MG63 (cell line): Measurements from ENCODE around the gene PCDHGB6. TPM values are rescaled to one million over a fixed set of nuclear protein-coding genes. Genes with fewer than 3 reads are reported as not detected.
"Not testable (repeated sequence)": the region's sequence is repeated elsewhere in the genome, so short reads cannot be mapped to it uniquely, and the experiment has no call there.

Experiments
- DNase-seq: peaks from one replicate; pipeline ENCODE4 v3.0.0-alpha.2; 2020
- H3K27me3 ChIP-seq: fragments of 250-450 bp; sonication (Bioruptor Pico); 2 replicates; pipeline ENCODE4 v1.5.1; 2020; ENCODE audit warnings: mild to moderate bottlenecking, moderate library complexity
- H3K36me3 ChIP-seq: fragments of 250-450 bp; sonication (Bioruptor Pico); 2 replicates; pipeline ENCODE4 v1.5.1; 2020; ENCODE audit warnings: mild to moderate bottlenecking, moderate library complexity
- H3K4me3 ChIP-seq: fragments of 250-450 bp; sonication (Bioruptor Pico); 2 replicates; pipeline ENCODE4 v1.5.1; 2020; ENCODE audit warnings: mild to moderate bottlenecking, moderate library complexity
- H3K9me3 ChIP-seq: fragments of 250-450 bp; sonication (Bioruptor Pico); 2 replicates; pipeline ENCODE4 v1.5.1; 2020; ENCODE audit warnings: mild to moderate bottlenecking, moderate library complexity
- total RNA-seq: library from RNA; depleted of rRNA; stranded (reverse); fragments of >200 nt; shearing (Covaris generic); gene quantifications from 2 replicates; pipeline ENCODE4 v1.2.3, GENCODE V29; 2014; ENCODE audit warnings: low replicate concordance

PCDHGB6 gene
- total RNA-seq, 1 experiment from 2014 or later, result not detected

DNA sequence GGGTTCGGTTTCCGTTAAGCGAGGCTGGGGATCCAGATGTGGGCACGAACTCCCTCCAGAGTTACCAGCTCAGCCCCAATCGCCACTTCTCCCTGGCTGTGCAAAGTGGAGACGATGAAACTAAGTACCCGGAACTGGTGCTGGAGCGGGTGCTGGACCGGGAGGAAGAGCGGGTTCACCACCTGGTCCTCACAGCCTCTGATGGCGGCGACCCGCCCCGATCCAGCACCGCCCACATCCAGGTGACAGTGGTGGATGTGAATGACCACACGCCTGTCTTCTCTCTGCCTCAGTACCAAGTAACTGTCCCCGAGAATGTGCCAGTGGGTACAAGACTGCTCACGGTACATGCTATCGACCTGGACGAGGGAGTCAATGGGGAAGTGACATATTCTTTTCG, 24.5 kb upstream of the PCDHGB6 start:
- H3K4me3 ChIP-seq, result no peak overlapping the region
- H3K27me3 ChIP-seq, result no peaks in the 10 kb centered on the region
- H3K36me3 ChIP-seq, result no peaks in the 10 kb centered on the region
- no peak for DNase-seq
- peaks cover 9% of the 10 kb centered on the region for H3K9me3 ChIP-seq

DNA sequence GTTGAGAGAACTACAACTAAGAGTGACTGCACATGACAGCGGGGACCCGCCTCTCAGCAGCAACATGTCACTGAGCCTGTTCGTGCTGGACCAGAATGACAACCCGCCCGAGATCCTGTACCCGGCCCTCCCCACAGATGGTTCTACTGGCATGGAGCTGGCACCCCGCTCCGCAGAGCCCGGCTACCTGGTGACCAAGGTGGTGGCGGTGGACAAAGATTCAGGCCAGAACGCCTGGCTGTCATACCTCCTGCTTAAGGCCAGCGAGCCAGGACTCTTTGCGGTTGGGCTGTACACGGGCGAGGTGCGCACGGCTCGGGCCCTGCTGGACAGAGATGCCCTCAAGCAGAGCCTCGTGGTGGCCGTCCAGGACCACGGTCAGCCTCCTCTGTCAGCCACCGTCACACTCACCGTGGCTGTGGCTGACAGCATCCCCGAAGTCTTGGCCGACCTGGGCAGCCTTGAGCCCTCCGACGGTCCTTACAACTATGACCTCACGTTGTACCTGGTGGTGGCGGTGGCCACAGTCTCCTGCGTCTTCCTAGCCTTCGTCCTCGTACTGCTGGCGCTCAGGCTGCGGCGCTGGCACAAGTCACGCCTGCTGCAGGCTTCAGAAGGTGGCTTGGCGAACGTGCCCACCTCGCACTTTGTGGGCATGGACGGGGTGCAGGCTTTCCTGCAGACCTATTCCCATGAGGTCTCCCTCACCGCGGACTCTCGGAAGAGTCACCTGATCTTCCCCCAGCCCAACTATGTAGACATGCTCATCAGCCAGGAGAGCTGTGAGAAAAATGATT, 23.2 kb upstream of the PCDHGB6 start:
- no peaks in the 10 kb centered on the region for H3K27me3 ChIP-seq
- no peak for DNase-seq
- H3K9me3 ChIP-seq, result peaks cover 11% of the 10 kb centered on the region
- no peaks in the 10 kb centered on the region for H3K36me3 ChIP-seq
- no peak overlapping the region for H3K4me3 ChIP-seq

DNA sequence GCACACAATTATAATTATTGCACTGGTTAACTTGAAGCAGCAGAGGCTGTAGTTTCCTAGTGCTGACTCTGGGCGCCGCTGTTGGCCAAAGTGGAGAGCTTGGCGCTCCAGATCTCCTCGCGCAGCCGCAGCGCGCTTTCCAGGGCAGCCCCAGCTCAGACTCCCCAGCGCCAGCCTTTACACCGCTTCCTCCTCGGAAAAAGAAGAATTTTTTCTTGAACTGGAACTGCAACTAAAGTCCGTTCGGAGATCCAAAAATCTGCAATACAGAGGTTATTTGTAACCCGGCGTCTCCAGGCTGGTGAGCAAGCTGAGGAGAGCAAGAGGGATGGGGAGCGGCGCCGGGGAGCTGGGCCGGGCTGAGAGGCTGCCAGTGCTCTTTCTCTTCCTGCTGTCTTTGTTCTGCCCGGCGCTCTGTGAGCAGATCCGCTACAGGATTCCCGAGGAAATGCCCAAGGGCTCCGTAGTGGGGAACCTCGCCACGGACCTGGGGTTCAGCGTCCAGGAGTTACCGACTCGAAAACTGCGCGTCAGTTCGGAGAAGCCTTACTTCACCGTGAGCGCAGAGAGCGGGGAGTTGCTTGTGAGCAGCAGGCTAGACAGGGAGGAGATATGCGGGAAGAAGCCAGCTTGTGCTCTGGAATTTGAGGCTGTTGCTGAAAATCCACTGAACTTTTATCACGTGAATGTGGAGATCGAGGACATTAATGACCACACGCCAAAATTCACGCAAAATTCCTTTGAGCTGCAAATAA, 20.1 kb upstream of the PCDHGB6 start, which contains the start of gene PCDHGB4:
Gene PCDHGB4 (plus strand): TSS at position 142 of the 755 bp plus-strand sequence. CDS start 187 bp downstream, at position 329.
- not testable (repeated sequence) for DNase-seq, H3K36me3 ChIP-seq, H3K4me3 ChIP-seq, H3K27me3 ChIP-seq
- peaks cover 11% of the 10 kb centered on the region for H3K9me3 ChIP-seq

GRCh38 chr5:141388661-141389060, 19.2 kb upstream of the PCDHGB6 start:
- H3K4me3 ChIP-seq, result no peak overlapping the region
- no peak for DNase-seq
- no peaks in the 10 kb centered on the region for H3K36me3 ChIP-seq
- no peaks in the 10 kb centered on the region for H3K27me3 ChIP-seq
- peaks cover 11% of the 10 kb centered on the region for H3K9me3 ChIP-seq

GRCh38 chr5:141389153-141390042, 18.4 kb upstream of the PCDHGB6 start:
- Histone ChIP-seq H3K27me3 (no peaks in the 10 kb centered on the region), H3K36me3 (no peaks in the 10 kb centered on the region), H3K4me3 (no peak overlapping the region), H3K9me3 (peaks cover 11% of the 10 kb centered on the region)
- DNase-seq, result no peak

DNA sequence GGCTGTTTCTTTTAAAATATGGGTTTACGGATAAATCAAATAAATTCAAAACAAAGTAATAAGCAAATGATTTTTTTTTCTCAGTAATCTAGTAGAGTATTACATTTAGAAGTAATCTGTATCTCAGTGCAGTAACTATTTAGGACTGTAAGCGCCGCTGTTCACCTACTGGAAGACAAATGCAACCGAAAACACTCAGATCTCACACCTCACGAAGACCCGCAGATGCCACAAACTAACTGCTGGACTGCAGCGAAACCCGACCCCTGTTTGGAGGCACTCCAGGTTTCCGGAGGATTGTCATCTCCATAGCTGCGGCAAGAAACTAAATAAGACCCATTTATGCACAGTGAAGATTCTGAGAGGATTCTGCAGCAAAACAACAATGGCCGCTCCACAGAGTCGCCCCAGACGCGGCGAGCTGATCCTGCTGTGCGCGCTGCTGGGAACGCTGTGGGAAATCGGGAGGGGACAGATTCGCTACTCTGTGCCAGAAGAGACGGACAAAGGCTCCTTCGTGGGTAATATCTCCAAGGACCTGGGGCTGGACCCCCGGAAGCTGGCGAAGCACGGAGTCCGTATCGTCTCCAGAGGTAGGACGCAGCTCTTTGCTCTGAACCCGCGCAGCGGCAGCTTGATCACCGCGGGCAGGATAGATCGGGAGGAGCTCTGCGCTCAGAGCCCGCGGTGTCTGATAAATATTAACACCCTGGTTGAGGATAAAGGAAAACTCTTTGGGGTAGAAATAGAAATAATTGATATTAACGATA, 15.2 kb upstream of the PCDHGB6 start, which contains the start of gene PCDHGA8:
Gene PCDHGA8 (plus strand): TSS at position 205 of the 770 bp plus-strand sequence. CDS start 181 bp downstream, at position 386.
- no peak within 1 kb of the TSS for H3K4me3 ChIP-seq
- no peaks in the 10 kb centered on the region for H3K36me3 ChIP-seq
- no peak for DNase-seq
- H3K27me3 ChIP-seq, result no peaks in the 10 kb centered on the region
- H3K9me3 ChIP-seq, result peaks cover 9% of the 10 kb centered on the region

DNA sequence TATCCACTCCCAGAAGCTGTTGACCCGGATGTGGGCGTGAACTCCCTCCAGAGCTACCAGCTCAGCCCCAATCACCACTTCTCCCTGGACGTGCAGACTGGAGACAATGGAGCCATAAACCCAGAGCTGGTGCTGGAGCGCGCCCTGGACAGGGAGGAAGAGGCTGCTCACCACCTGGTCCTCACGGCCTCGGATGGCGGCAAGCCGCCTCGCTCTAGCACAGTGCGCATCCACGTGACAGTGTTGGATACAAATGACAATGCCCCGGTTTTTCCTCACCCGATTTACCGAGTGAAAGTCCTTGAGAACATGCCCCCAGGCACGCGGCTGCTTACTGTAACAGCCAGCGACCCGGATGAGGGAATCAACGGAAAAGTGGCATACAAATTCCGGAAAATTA, 14.6 kb upstream of the PCDHGB6 start:
- Histone ChIP-seq H3K27me3 (no peaks in the 10 kb centered on the region), H3K9me3 (peaks cover 9% of the 10 kb centered on the region), H3K4me3 (no peak overlapping the region), H3K36me3 (no peaks in the 10 kb centered on the region)
- DNase-seq, result no peak

DNA sequence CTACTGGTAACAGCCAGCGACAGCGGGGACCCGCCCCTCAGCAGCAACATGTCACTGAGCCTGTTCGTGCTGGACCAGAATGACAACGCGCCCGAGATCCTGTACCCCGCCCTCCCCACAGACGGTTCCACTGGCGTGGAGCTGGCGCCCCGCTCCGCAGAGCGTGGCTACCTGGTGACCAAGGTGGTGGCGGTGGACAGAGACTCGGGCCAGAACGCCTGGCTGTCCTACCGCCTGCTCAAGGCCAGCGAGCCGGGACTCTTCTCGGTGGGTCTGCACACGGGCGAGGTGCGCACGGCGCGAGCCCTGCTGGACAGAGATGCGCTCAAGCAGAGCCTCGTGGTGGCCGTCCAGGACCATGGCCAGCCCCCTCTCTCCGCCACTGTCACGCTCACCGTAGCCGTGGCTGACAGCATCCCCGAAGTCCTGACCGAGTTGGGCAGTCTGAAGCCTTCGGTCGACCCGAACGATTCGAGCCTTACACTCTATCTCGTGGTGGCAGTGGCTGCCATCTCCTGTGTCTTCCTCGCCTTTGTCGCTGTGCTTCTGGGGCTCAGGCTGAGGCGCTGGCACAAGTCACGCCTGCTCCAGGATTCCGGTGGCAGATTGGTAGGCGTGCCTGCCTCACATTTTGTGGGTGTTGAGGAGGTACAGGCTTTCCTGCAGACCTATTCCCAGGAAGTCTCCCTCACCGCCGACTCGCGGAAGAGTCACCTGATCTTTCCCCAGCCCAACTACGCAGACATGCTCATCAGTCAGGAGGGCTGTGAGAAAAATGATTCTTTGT, 13.2 kb upstream of the PCDHGB6 start:
- H3K36me3 ChIP-seq, DNase-seq, H3K27me3 ChIP-seq, H3K4me3 ChIP-seq: not testable (repeated sequence)
- H3K9me3 ChIP-seq, result peaks cover 12% of the 10 kb centered on the region

DNA sequence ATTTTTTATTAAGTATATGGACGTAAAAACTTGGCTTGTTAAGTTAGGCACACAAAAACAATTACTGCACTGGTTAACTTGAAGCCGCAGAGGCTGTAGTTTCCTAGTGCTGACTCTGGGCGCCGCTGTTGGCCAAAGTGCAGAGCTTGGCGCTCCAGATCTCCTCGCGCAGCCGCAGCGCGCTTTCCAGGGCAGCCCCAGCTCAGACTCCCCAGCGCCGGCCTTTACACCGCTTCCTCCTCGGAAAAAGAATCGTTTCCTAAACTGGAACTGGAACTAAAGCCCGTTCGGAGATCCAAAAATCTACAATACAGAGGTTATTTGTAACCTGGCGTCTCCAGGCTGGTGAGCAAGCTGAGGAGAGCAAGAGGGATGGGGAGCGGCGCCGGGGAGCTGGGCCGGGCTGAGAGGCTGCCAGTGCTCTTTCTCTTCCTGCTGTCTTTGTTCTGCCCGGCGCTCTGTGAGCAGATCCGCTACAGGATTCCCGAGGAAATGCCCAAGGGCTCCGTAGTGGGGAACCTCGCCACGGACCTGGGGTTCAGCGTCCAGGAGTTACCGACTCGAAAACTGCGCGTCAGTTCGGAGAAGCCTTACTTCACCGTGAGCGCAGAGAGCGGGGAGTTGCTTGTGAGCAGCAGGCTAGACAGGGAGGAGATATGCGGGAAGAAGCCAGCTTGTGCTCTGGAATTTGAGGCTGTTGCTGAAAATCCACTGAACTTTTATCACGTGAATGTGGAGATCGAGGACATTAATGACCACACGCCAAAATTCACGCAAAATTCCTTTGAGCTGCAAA, 9.9 kb upstream of the PCDHGB6 start, which contains the start of gene PCDHGB5:
Gene PCDHGB5 (plus strand): TSS at position 192 of the 796 bp plus-strand sequence. CDS start 181 bp downstream, at position 373.
- not testable (repeated sequence) for H3K36me3 ChIP-seq, H3K9me3 ChIP-seq, H3K27me3 ChIP-seq, DNase-seq, H3K4me3 ChIP-seq

GRCh38 chr5:141398608-141399007, 9.2 kb upstream of the PCDHGB6 start:
- Histone ChIP-seq H3K4me3 (no peak overlapping the region), H3K9me3 (peaks cover 9% of the 10 kb centered on the region), H3K36me3 (no peaks in the 10 kb centered on the region), H3K27me3 (no peaks in the 10 kb centered on the region)
- no peak for DNase-seq

GRCh38 chr5:141399555-141400258, 8.1 kb upstream of the PCDHGB6 start:
- no peak for DNase-seq
- peaks cover 9% of the 10 kb centered on the region for H3K9me3 ChIP-seq
- H3K27me3 ChIP-seq, result no peaks in the 10 kb centered on the region
- no peak overlapping the region for H3K4me3 ChIP-seq
- no peaks in the 10 kb centered on the region for H3K36me3 ChIP-seq

GRCh38 chr5:141402553-141403243, 5.1 kb upstream of the PCDHGB6 start, which contains the start of gene PCDHGA9:
TSS of gene PCDHGA9 (plus strand) at chr5:141402778. CDS start at chr5:141402953, 175 bp downstream.
- H3K36me3 ChIP-seq, result no peaks in the 10 kb centered on the region
- DNase-seq, result no peak
- no peak within 1 kb of the TSS for H3K4me3 ChIP-seq
- H3K27me3 ChIP-seq, result peaks cover 2% of the 10 kb centered on the region; the same call in 1 of the 2 replicates
- peaks cover 6% of the 10 kb centered on the region for H3K9me3 ChIP-seq

- H3K27me3 ChIP-seq, result peaks cover 2% of the 10 kb centered on the region; the same call in 1 of the 2 replicates
- H3K4me3 ChIP-seq, result no peak overlapping the region
- peaks cover 6% of the 10 kb centered on the region for H3K9me3 ChIP-seq
- DNase-seq, result no peak
- no peaks in the 10 kb centered on the region for H3K36me3 ChIP-seq
Observed at GRCh38 chr5:141403387-141403786, 4.4 kb upstream of the PCDHGB6 start.
